IMR-90 (cell line): ENCODE measurements around the gene TRIO. TPM values are rescaled to one million over a fixed set of nuclear protein-coding genes. Genes with fewer than 3 reads are reported as not detected.

Experiments used
- ATAC-seq: fragments of 200-7000 bp; cut with Tn5 transposase; 2 replicates; pipeline ENCODE4 v1.9.1; 2020; ENCODE audit warnings: low read depth, mild to moderate bottlenecking, moderate library complexity
- BruUV-seq: library from RNA; stranded (reverse); fragments of 400-500 nt; replicated peaks from 2 replicates; lab custom pipeline; 2021; lab: Mats Ljungman, UMichigan
- CTCF ChIA-PET: fragments of 300-600 bp; formaldehyde crosslinking; extraction: SDS; loops from one replicate; lab custom pipeline; 2021; ENCODE audit warnings: antibody characterized with exemption; lab: Yijun Ruan, JAX
- POLR2A ChIA-PET: fragments of 300-600 bp; sonication (Branson Sonifier 250); formaldehyde crosslinking; loops from one replicate; lab custom pipeline; 2022; ENCODE audit warnings: antibody characterized with exemption; ENCODE audit not compliant: unreplicated experiment; lab: Charles Lee
- DNase-seq: peaks from one replicate; pipeline ENCODE4 v3.0.0; 2013
- H2AFZ ChIP-seq: replicated peaks from 2 replicates; pipeline ENCODE3; 2013; ENCODE audit warnings: low read length, mild to moderate bottlenecking; ENCODE audit not compliant: poor library complexity
- H2AK5ac ChIP-seq: 2 replicates; pipeline ENCODE4 v1.6.1; 2013; ENCODE audit warnings: low read depth, low read length, inconsistent platforms
- H2AK9ac ChIP-seq: replicated peaks from 2 replicates; pipeline ENCODE3; 2013; ENCODE audit warnings: mild to moderate bottlenecking, low read depth, low read length, moderate library complexity; ENCODE audit not compliant: poor library complexity
- H2BK120ac ChIP-seq: 2 replicates; pipeline ENCODE4 v1.6.1; 2013; ENCODE audit warnings: low read depth, low read length, inconsistent platforms
- H2BK15ac ChIP-seq: 3 replicates; pipeline ENCODE4 v1.6.1; 2013; ENCODE audit warnings: low read depth, low read length, inconsistent platforms
- H2BK20ac ChIP-seq: 2 replicates; pipeline ENCODE4 v1.6.1; 2013; ENCODE audit warnings: low read depth, mild to moderate bottlenecking, inconsistent platforms, low read length, moderate library complexity
- H2BK5ac ChIP-seq: 2 replicates; pipeline ENCODE4 v1.6.1; 2013; ENCODE audit warnings: mild to moderate bottlenecking, low read depth, low read length, inconsistent platforms; ENCODE audit not compliant: poor library complexity, severe bottlenecking
- H3K14ac ChIP-seq: replicated peaks from 2 replicates; pipeline ENCODE4 v1.6.1; 2013; ENCODE audit warnings: low read depth, low read length, inconsistent platforms
- H3K18ac ChIP-seq: 2 replicates; pipeline ENCODE4 v1.6.1; 2013; ENCODE audit warnings: low read depth, low read length, control low read depth
- H3K23ac ChIP-seq: 2 replicates; pipeline ENCODE4 v1.6.1; 2013; ENCODE audit warnings: low read depth, low read length, inconsistent platforms
- H3K27ac ChIP-seq: 2 replicates; pipeline ENCODE4 v1.5.1; 2013; ENCODE audit warnings: mild to moderate bottlenecking, control low read depth, low read length; ENCODE audit not compliant: insufficient read depth
- H3K27me3 ChIP-seq: 2 replicates; pipeline ENCODE4 v1.6.1; 2013; ENCODE audit warnings: low read length; ENCODE audit not compliant: control insufficient read depth, insufficient read depth
- H3K36me3 ChIP-seq: 2 replicates; pipeline ENCODE4 v1.6.1; 2013; ENCODE audit warnings: low read length, mixed read lengths; ENCODE audit not compliant: control insufficient read depth, insufficient read depth
- H3K4ac ChIP-seq: 2 replicates; pipeline ENCODE4 v1.6.1; 2013; ENCODE audit warnings: low read depth, low read length, inconsistent platforms
- H3K4me1 ChIP-seq: 2 replicates; pipeline ENCODE4 v1.6.1; 2013; ENCODE audit warnings: low read length, mixed read lengths; ENCODE audit not compliant: control insufficient read depth, insufficient read depth
- H3K4me2 ChIP-seq: 2 replicates; pipeline ENCODE4 v1.6.1; 2013; ENCODE audit warnings: low read depth, mild to moderate bottlenecking, control low read depth, low read length, moderate library complexity
- H3K4me3 ChIP-seq: 2 replicates; pipeline ENCODE4 v1.5.1; 2013; ENCODE audit warnings: low read depth, mild to moderate bottlenecking, control low read depth, low read length, moderate library complexity; ENCODE audit not compliant: insufficient read depth
- H3K56ac ChIP-seq: 2 replicates; pipeline ENCODE4 v1.6.1; 2013; ENCODE audit warnings: low read length, inconsistent platforms; ENCODE audit not compliant: insufficient read depth; ENCODE audit errors: extremely low read depth
- H3K79me1 ChIP-seq, 2 experiments: 2 replicates each; pipeline ENCODE4 v1.6.1; 2013; ENCODE audit warnings: low read length in 2 of 2, inconsistent platforms in 1 of 2, low read depth in 1 of 2
- H3K9ac ChIP-seq: 2 replicates; pipeline ENCODE4 v1.6.1; 2013; ENCODE audit warnings: low read depth, low read length, control low read depth
- H3K9me1 ChIP-seq: 2 replicates; pipeline ENCODE4 v1.6.1; 2013; ENCODE audit warnings: low read length, inconsistent platforms; ENCODE audit not compliant: insufficient read depth
- H3K9me3 ChIP-seq: 2 replicates; pipeline ENCODE4 v1.6.1; 2013; ENCODE audit warnings: low read length; ENCODE audit not compliant: control insufficient read depth, insufficient read depth
- H4K20me1 ChIP-seq: 2 replicates; pipeline ENCODE4 v1.6.1; 2013; ENCODE audit warnings: low read length, inconsistent platforms; ENCODE audit not compliant: insufficient read depth
- H4K5ac ChIP-seq: 2 replicates; pipeline ENCODE4 v1.6.1; 2013; ENCODE audit warnings: mild to moderate bottlenecking, low read depth, low read length, control low read depth
- H4K8ac ChIP-seq, 2 experiments: 2 replicates each; pipeline ENCODE4 v1.6.1; 2013; ENCODE audit warnings: low read depth in 2 of 2, low read length in 2 of 2, control low read depth in 1 of 2, inconsistent platforms in 1 of 2
- H4K91ac ChIP-seq: 2 replicates; pipeline ENCODE4 v1.6.1; 2013; ENCODE audit warnings: low read depth, low read length, inconsistent platforms; ENCODE audit not compliant: insufficient read depth
- BHLHE40 ChIP-seq: fragments of 150-350 bp; IDR thresholded peaks from 2 replicates; pipeline ENCODE4 v1.6.1; 2016; ENCODE audit warnings: mild to moderate bottlenecking, low read depth, low read length
- FOS ChIP-seq: fragments of 150-350 bp; IDR thresholded peaks from 2 replicates; pipeline ENCODE4 v1.6.1; 2016; ENCODE audit warnings: low read depth, low read length
- MAFK ChIP-seq: IDR thresholded peaks from 2 replicates; pipeline ENCODE4 v1.6.1; 2012; ENCODE audit warnings: low read depth, low read length, improper control_type of control experiment
- MAZ ChIP-seq: IDR thresholded peaks from 2 replicates; pipeline ENCODE4 v1.6.1; 2012; ENCODE audit warnings: low read depth, mild to moderate bottlenecking, low read length, improper control_type of control experiment, moderate library complexity, borderline replicate concordance
- MXI1 ChIP-seq: IDR thresholded peaks from 2 replicates; pipeline ENCODE4 v1.6.1; 2012; ENCODE audit warnings: low read depth, mild to moderate bottlenecking, low read length, moderate library complexity, borderline replicate concordance
- NFE2L2 ChIP-seq: fragments of 150-350 bp; IDR thresholded peaks from 2 replicates; pipeline ENCODE4 v1.6.1; 2016; ENCODE audit warnings: low read depth, mild to moderate bottlenecking, low read length
- POLR2A ChIP-seq: IDR thresholded peaks from 2 replicates; pipeline ENCODE4 v1.6.1; 2012; ENCODE audit warnings: mild to moderate bottlenecking, low read depth, low read length
- RAD21 ChIP-seq: IDR thresholded peaks from 2 replicates; pipeline ENCODE4 v1.6.1; 2012; ENCODE audit warnings: low read length, improper control_type of control experiment
- RCOR1 ChIP-seq: IDR thresholded peaks from 2 replicates; pipeline ENCODE4 v1.6.1; 2012; ENCODE audit warnings: mild to moderate bottlenecking, low read length, improper control_type of control experiment; ENCODE audit not compliant: insufficient replicate concordance
- RFX5 ChIP-seq: IDR thresholded peaks from 2 replicates; pipeline ENCODE4 v1.8.0; 2012; ENCODE audit warnings: low read depth, mild to moderate bottlenecking, low read length, moderate library complexity
- SMC3 ChIP-seq: fragments of 150-350 bp; IDR thresholded peaks from 2 replicates; pipeline ENCODE4 v1.6.1; 2016; ENCODE audit warnings: low read depth, mild to moderate bottlenecking, antibody characterized with exemption, low read length, moderate library complexity
- WGBS, 2 experiments: methylation state at CpG; one replicate each; pipeline versions ENCODE4 v1.1.5 to v1.1.7; 2013; ENCODE audit warnings: missing lambda C conversion rate in 2 of 2; ENCODE audit not compliant: insufficient read length in 1 of 2; ENCODE audit errors: extremely low coverage in 2 of 2; 5-methylcytosine and 5-hydroxymethylcytosine counted together
- dilution Hi-C: fragments of 300-500 bp; cut with HindIII; formaldehyde crosslinking; loops from one replicate; pipeline ENCODE4 v1.14.3; 2018; ENCODE audit warnings: low sequenced_read_pairs; ENCODE audit not compliant: unreplicated experiment
- in situ Hi-C: fragments of 300-500 bp; cut with MboI; formaldehyde crosslinking; loops from 3 replicates; pipeline ENCODE4 v1.14.3; 2019; ENCODE audit warnings: low sequenced_read_pairs, inconsistent platforms, mixed read lengths
- intact Hi-C: fragments of 100-400 bp; cut with micrococcal nuclease; formaldehyde crosslinking; loops from 2 replicates; pipeline ENCODE4 v1.10.0; 2022
- polyA plus RNA-seq, 3 experiments: library from polyadenylated mRNA; depleted of rRNA; stranded (reverse); fragments of >200 nt; gene quantifications; 2 replicates each; pipeline ENCODE4 v1.2.3, GENCODE V29; 2012; ENCODE audit warnings: low replicate concordance in 1 of 3
- total RNA-seq: library from RNA; depleted of rRNA; stranded (reverse); fragments of >200 nt; gene quantifications from 2 replicates; pipeline ENCODE4 v1.2.3, GENCODE V29; 2012
- TF ChIP-seq, protein P1 (sequence below): fragments of 150-350 bp; IDR thresholded peaks from 2 replicates; pipeline ENCODE4 v1.6.1; 2016; ENCODE audit warnings: low read depth, mild to moderate bottlenecking, low read length, moderate library complexity, borderline replicate concordance
- TF ChIP-seq, protein P2 (sequence below): conservative IDR thresholded peaks from 2 replicates; pipeline ENCODE4 v1.5.1; 2012; ENCODE audit warnings: mild to moderate bottlenecking, low read depth, low read length, improper control_type of control experiment
- TF ChIP-seq, protein P3 (sequence below): fragments of 150-350 bp; IDR thresholded peaks from 2 replicates; pipeline ENCODE4 v1.6.1; 2017; ENCODE audit warnings: mild to moderate bottlenecking, antibody characterized with exemption, low read length, low read depth

The TRIO gene
- total and polyA plus RNA-seq, 2 of the 4 experiments (the other 2 are of a cell fraction), result 206 to 522 TPM

DNA sequence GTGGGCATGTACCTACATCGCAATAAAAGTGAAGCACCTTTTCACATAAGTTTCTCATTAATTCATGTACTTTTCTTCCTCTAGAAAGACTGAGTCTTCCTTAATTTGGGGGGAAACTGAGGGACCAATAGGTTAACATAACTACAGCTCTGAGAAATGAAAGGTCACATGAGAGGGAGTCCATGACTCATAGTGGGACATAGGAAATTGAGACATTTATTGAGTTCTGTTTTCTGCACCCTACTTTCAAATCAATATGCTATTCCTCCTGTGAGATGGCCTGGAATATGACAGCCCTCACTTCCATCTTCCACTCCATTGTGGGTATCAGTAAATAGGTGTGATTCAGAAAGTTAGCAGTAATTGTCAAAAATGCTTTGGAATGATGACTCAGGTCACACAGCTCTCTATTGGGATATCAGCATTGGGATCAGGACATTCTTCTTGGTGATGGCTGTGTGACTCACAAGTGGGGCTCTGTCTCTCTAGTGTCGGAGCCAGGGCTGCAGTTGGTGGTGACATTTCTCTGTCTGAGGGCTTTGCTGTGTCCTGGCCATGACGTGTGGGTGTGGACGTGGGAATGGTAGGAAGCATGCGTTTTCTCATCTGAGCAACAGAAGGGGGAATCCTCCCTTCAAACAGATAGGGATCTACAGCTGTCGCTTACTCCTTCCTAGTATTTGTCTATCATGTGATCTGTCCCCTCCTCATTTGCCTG lies 125.0 kb downstream of the TRIO start:
- Histone ChIP-seq H3K9me1 (peaks cover 18% of the 10 kb centered on the region), H2AK5ac (peak overlapping the region; percentile 96), H3K27ac (peak overlapping the region; percentile 76), H3K9me3 (no peaks in the 10 kb centered on the region), H4K5ac (peak overlapping the region; percentile 48), H3K79me1 (peaks cover 0 to 35% of the 10 kb centered on the region in 2 experiments; a peak in 2 of 4 replicates), H3K4me3 (no peak overlapping the region), H2BK20ac (peak overlapping the region; percentile 91), H4K20me1 (peaks cover 54% of the 10 kb centered on the region; the same call in 1 of the 2 replicates), H3K9ac (peak overlapping the region; percentile 22; the same call in 1 of the 2 replicates), H3K27me3 (no peaks in the 10 kb centered on the region), H2BK5ac (peak overlapping the region; percentile 97), H3K18ac (peak overlapping the region; percentile 73), H2AK9ac (peak overlapping the region; percentile 71), H4K91ac (peak overlapping the region; percentile 97), H4K8ac (peak overlapping the region; percentile 92 to 96), H3K23ac (peak overlapping the region; percentile 92), H2AFZ (no peak overlapping the region), H3K4me1 (peaks cover 36% of the 10 kb centered on the region), H3K36me3 (peaks cover 8% of the 10 kb centered on the region), H3K4ac (peak overlapping the region; percentile 97), H3K4me2 (peak overlapping the region; percentile 32), H3K14ac (peak overlapping the region; percentile 98), H2BK120ac (peak overlapping the region; percentile 96), H3K56ac (peak overlapping the region; percentile 93), H2BK15ac (peak overlapping the region; percentile 58; the same call in 2 of the 3 replicates)
- DNase-seq, result peak; percentile 81
- BruUV-seq, result no TSS peak
- peak; percentile 13 for ATAC-seq
- intact Hi-C loops, result no loop called here
- dilution Hi-C loops, result no loop called here
- POLR2A ChIA-PET, result no interaction called here
- WGBS, 2 experiments, result no CpG with 5 or more reads among the region's 6 CpGs
- in situ Hi-C loops, result no loop called here
- CTCF ChIA-PET, result no interaction called here
- TF ChIP-seq, protein P1, sequence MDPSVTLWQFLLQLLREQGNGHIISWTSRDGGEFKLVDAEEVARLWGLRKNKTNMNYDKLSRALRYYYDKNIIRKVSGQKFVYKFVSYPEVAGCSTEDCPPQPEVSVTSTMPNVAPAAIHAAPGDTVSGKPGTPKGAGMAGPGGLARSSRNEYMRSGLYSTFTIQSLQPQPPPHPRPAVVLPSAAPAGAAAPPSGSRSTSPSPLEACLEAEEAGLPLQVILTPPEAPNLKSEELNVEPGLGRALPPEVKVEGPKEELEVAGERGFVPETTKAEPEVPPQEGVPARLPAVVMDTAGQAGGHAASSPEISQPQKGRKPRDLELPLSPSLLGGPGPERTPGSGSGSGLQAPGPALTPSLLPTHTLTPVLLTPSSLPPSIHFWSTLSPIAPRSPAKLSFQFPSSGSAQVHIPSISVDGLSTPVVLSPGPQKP, result no peak
- TF ChIP-seq RFX5, result no peak
- TF ChIP-seq RAD21, result no peak
- peak; percentile 55 for TF ChIP-seq MAFK
- TF ChIP-seq SMC3, result no peak
- TF ChIP-seq, protein P2, sequence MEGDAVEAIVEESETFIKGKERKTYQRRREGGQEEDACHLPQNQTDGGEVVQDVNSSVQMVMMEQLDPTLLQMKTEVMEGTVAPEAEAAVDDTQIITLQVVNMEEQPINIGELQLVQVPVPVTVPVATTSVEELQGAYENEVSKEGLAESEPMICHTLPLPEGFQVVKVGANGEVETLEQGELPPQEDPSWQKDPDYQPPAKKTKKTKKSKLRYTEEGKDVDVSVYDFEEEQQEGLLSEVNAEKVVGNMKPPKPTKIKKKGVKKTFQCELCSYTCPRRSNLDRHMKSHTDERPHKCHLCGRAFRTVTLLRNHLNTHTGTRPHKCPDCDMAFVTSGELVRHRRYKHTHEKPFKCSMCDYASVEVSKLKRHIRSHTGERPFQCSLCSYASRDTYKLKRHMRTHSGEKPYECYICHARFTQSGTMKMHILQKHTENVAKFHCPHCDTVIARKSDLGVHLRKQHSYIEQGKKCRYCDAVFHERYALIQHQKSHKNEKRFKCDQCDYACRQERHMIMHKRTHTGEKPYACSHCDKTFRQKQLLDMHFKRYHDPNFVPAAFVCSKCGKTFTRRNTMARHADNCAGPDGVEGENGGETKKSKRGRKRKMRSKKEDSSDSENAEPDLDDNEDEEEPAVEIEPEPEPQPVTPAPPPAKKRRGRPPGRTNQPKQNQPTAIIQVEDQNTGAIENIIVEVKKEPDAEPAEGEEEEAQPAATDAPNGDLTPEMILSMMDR, result no peak
- TF ChIP-seq, protein P3, sequence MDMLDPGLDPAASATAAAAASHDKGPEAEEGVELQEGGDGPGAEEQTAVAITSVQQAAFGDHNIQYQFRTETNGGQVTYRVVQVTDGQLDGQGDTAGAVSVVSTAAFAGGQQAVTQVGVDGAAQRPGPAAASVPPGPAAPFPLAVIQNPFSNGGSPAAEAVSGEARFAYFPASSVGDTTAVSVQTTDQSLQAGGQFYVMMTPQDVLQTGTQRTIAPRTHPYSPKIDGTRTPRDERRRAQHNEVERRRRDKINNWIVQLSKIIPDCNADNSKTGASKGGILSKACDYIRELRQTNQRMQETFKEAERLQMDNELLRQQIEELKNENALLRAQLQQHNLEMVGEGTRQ, result peak; percentile 32; the same call in 1 of the 2 replicates
- no peak; the same call in 1 of the 2 replicates for TF ChIP-seq POLR2A
- no peak for TF ChIP-seq MAZ
- no peak for TF ChIP-seq BHLHE40
- TF ChIP-seq FOS, result peak; percentile 83
- TF ChIP-seq NFE2L2, result peak; percentile 60; the same call in 1 of the 2 replicates
- TF ChIP-seq RCOR1, result no peak
- TF ChIP-seq MXI1, result peak; percentile 72; the same call in 1 of the 2 replicates
